Type B pancreatic cell (in vitro differentiated cells): ENCODE results near the gene ADAMTS10. TPM values are rescaled to one million over a fixed set of nuclear protein-coding genes. Genes with fewer than 3 reads are reported as not detected.

Source experiments
- DNase-seq: peaks from one replicate; pipeline ENCODE4 v3.0.0; 2021; ENCODE audit warnings: mixed read lengths; ENCODE audit not compliant: unreplicated experiment; ENCODE audit errors: extremely low spot score
- H3K27ac Mint-ChIP-seq: 2 replicates; pipeline ENCODE4 v1.8.0; 2021; ENCODE audit warnings: mild to moderate bottlenecking, mixed read lengths
- H3K27me3 Mint-ChIP-seq: 2 replicates; pipeline ENCODE4 v1.8.0; 2021; ENCODE audit warnings: mixed read lengths
- H3K36me3 Mint-ChIP-seq: 2 replicates; pipeline ENCODE4 v1.8.0; 2021; ENCODE audit warnings: mixed read lengths
- H3K4me1 Mint-ChIP-seq: one replicate; pipeline ENCODE4 v1.8.0; 2021; ENCODE audit warnings: mixed read lengths; ENCODE audit not compliant: unreplicated experiment
- H3K4me3 Mint-ChIP-seq: 2 replicates; pipeline ENCODE4 v1.8.0; 2021; ENCODE audit warnings: mild to moderate bottlenecking, mixed read lengths
- H3K9me3 Mint-ChIP-seq: 2 replicates; pipeline ENCODE4 v1.8.0; 2021; ENCODE audit warnings: mixed read lengths
- CTCF ChIP-seq: fragments of 200-600 bp; sonication (generic); conservative IDR thresholded peaks from 2 replicates; pipeline ENCODE4 v1.5.0; 2021; ENCODE audit warnings: antibody characterized with exemption, mild to moderate bottlenecking
- total RNA-seq: library from RNA; stranded (reverse); gene quantifications from 2 replicates; pipeline ENCODE4 v1.2.1, GENCODE V29; 2021; ENCODE audit warnings: low replicate concordance

ADAMTS10 gene
- total RNA-seq, 1 donor from 2014 or later, result 59.2 TPM

- H3K9me3 Mint-ChIP-seq, result no peaks in the 10 kb centered on the region
- no peak for TF ChIP-seq CTCF
- no peak for DNase-seq
- H3K27me3 Mint-ChIP-seq, result peaks cover 8% of the 10 kb centered on the region
- H3K4me1 Mint-ChIP-seq, result no peaks in the 10 kb centered on the region
- H3K27ac Mint-ChIP-seq, result no peak overlapping the region
- H3K36me3 Mint-ChIP-seq, result no peaks in the 10 kb centered on the region
- no peak overlapping the region for H3K4me3 Mint-ChIP-seq
Measured at GRCh38 chr19:8648240-8648639, 37.7 kb upstream of the ADAMTS10 start.

- TF ChIP-seq CTCF, result no peak
- DNase-seq, result no peak
- peaks cover 9% of the 10 kb centered on the region for H3K27me3 Mint-ChIP-seq
- H3K9me3 Mint-ChIP-seq, result peaks cover 5% of the 10 kb centered on the region
- no peaks in the 10 kb centered on the region for H3K4me1 Mint-ChIP-seq
- H3K27ac Mint-ChIP-seq, result no peak overlapping the region
- no peaks in the 10 kb centered on the region for H3K36me3 Mint-ChIP-seq
- H3K4me3 Mint-ChIP-seq, result no peak overlapping the region
Measured at GRCh38 chr19:8643860-8644653, 33.5 kb upstream of the ADAMTS10 start.

GRCh38 chr19:8642561-8642960 lies 32.0 kb upstream of the ADAMTS10 start:
- Mint-ChIP-seq H3K36me3 (no peaks in the 10 kb centered on the region), H3K27ac (no peak overlapping the region), H3K27me3 (peaks cover 9% of the 10 kb centered on the region), H3K4me1 (no peaks in the 10 kb centered on the region), H3K9me3 (peaks cover 5% of the 10 kb centered on the region), H3K4me3 (no peak overlapping the region)
- TF ChIP-seq CTCF, result no peak
- no peak for DNase-seq

- no peaks in the 10 kb centered on the region for H3K36me3 Mint-ChIP-seq
- peaks cover 5% of the 10 kb centered on the region for H3K9me3 Mint-ChIP-seq
- peak; percentile 75 for TF ChIP-seq CTCF
- peaks cover 9% of the 10 kb centered on the region for H3K27me3 Mint-ChIP-seq
- DNase-seq, result no peak
- no peak overlapping the region for H3K4me3 Mint-ChIP-seq
- H3K27ac Mint-ChIP-seq, result no peak overlapping the region
- H3K4me1 Mint-ChIP-seq, result no peaks in the 10 kb centered on the region
Measured at GRCh38 chr19:8641908-8642547, 31.5 kb upstream of the ADAMTS10 start.

GRCh38 chr19:8641221-8641907 lies 30.8 kb upstream of the ADAMTS10 start:
- Mint-ChIP-seq H3K27ac (no peak overlapping the region), H3K9me3 (peaks cover 5% of the 10 kb centered on the region), H3K4me1 (no peaks in the 10 kb centered on the region), H3K4me3 (no peak overlapping the region), H3K27me3 (peaks cover 9% of the 10 kb centered on the region), H3K36me3 (no peaks in the 10 kb centered on the region)
- no peak for TF ChIP-seq CTCF
- no peak for DNase-seq
